Measurements from ENCODE around the gene GM2A.
"Not testable (repeated sequence)": the region's sequence is repeated elsewhere in the genome, so short reads cannot be mapped to it uniquely, and the experiment has no call there.

Gene GM2A

GRCh38 chr5:151296478-151296830 lies 43.5 kb downstream of the GM2A start:
- no peaks in the 10 kb centered on the region for H3K36me3 ChIP-seq (ENCODE audit: insufficient read depth, low read length)
- no peaks in the 10 kb centered on the region for H3K4me1 ChIP-seq (ENCODE audit: insufficient read depth, low read length)
- H3K4me3 ChIP-seq (ENCODE audit: low read depth in 1 of 2, low read length in 2 of 2) = no peak overlapping the region
- no peak overlapping the region for H3K27ac ChIP-seq (ENCODE audit: low read depth, low read length)
- H3K9me3 ChIP-seq (ENCODE audit: low read length) = no peaks in the 10 kb centered on the region
- no peak overlapping the region for H3K9ac ChIP-seq (ENCODE audit: low read length)
- H3K27me3 ChIP-seq (ENCODE audit: control insufficient read depth in 1 of 2, insufficient read depth in 2 of 2, low read length in 2 of 2) = no peaks in the 10 kb centered on the region

GRCh38 chr5:151296974-151297373 lies 44.0 kb downstream of the GM2A start:
- H3K9ac ChIP-seq (ENCODE audit: low read length) = no peak overlapping the region
- H3K9me3 ChIP-seq (ENCODE audit: low read length) = no peaks in the 10 kb centered on the region
- no peak overlapping the region for H3K27ac ChIP-seq (ENCODE audit: low read depth, low read length)
- no peaks in the 10 kb centered on the region for H3K4me1 ChIP-seq (ENCODE audit: insufficient read depth, low read length)
- no peaks in the 10 kb centered on the region for H3K27me3 ChIP-seq (ENCODE audit: control insufficient read depth in 1 of 2, insufficient read depth in 2 of 2, low read length in 2 of 2)
- no peak overlapping the region for H3K4me3 ChIP-seq (ENCODE audit: low read depth in 1 of 2, low read length in 2 of 2)
- no peaks in the 10 kb centered on the region for H3K36me3 ChIP-seq (ENCODE audit: insufficient read depth, low read length)

GRCh38 chr5:151298063-151298855 lies 45.3 kb downstream of the GM2A start:
- Histone ChIP-seq H3K27me3 (ENCODE audit: control insufficient read depth in 1 of 2, insufficient read depth in 2 of 2, low read length in 2 of 2) (no peaks in the 10 kb centered on the region), H3K9ac (ENCODE audit: low read length) (no peak overlapping the region), H3K27ac (ENCODE audit: low read depth, low read length) (no peak overlapping the region), H3K36me3 (ENCODE audit: insufficient read depth, low read length) (no peaks in the 10 kb centered on the region), H3K4me1 (ENCODE audit: insufficient read depth, low read length) (no peaks in the 10 kb centered on the region), H3K9me3 (ENCODE audit: low read length) (no peaks in the 10 kb centered on the region), H3K4me3 (ENCODE audit: low read depth in 1 of 2, low read length in 2 of 2) (no peak overlapping the region)

- Histone ChIP-seq H3K4me1 (ENCODE audit: insufficient read depth, low read length) (no peaks in the 10 kb centered on the region), H3K4me3 (ENCODE audit: low read depth in 1 of 2, low read length in 2 of 2) (no peak within 1 kb of the TSS), H3K9me3 (ENCODE audit: low read length) (no peaks in the 10 kb centered on the region), H3K9ac (ENCODE audit: low read length) (no peak within 1 kb of the TSS), H3K27ac (ENCODE audit: low read depth, low read length) (no peak within 1 kb of the TSS), H3K36me3 (ENCODE audit: insufficient read depth, low read length) (no peaks in the 10 kb centered on the region), H3K27me3 (ENCODE audit: control insufficient read depth in 1 of 2, insufficient read depth in 2 of 2, low read length in 2 of 2) (no peaks in the 10 kb centered on the region)
Observed at GRCh38 chr5:151303666-151304065, 50.7 kb downstream of the GM2A start, which contains the start of gene SLC36A3. Gene SLC36A3, minus strand, starts transcription at chr5:151303766. Its CDS starts 412 bp downstream, at chr5:151303354.

GRCh38 chr5:151309266-151309665 lies 56.3 kb downstream of the GM2A start:
- H3K4me3 ChIP-seq (ENCODE audit: low read depth in 1 of 2, low read length in 2 of 2); H3K9me3 ChIP-seq (ENCODE audit: low read length); H3K4me1 ChIP-seq (ENCODE audit: insufficient read depth, low read length); H3K9ac ChIP-seq (ENCODE audit: low read length); H3K27ac ChIP-seq (ENCODE audit: low read depth, low read length); H3K27me3 ChIP-seq (ENCODE audit: control insufficient read depth in 1 of 2, insufficient read depth in 2 of 2, low read length in 2 of 2); H3K36me3 ChIP-seq (ENCODE audit: insufficient read depth, low read length): not testable (repeated sequence)

GRCh38 chr5:151309821-151310220 lies 56.8 kb downstream of the GM2A start:
- H3K9me3 ChIP-seq (ENCODE audit: low read length); H3K27me3 ChIP-seq (ENCODE audit: control insufficient read depth in 1 of 2, insufficient read depth in 2 of 2, low read length in 2 of 2); H3K4me1 ChIP-seq (ENCODE audit: insufficient read depth, low read length); H3K9ac ChIP-seq (ENCODE audit: low read length); H3K36me3 ChIP-seq (ENCODE audit: insufficient read depth, low read length); H3K4me3 ChIP-seq (ENCODE audit: low read depth in 1 of 2, low read length in 2 of 2); H3K27ac ChIP-seq (ENCODE audit: low read depth, low read length): not testable (repeated sequence)

- Histone ChIP-seq H3K27me3 (ENCODE audit: control insufficient read depth in 1 of 2, insufficient read depth in 2 of 2, low read length in 2 of 2) (no peaks in the 10 kb centered on the region), H3K9ac (ENCODE audit: low read length) (no peak overlapping the region), H3K27ac (ENCODE audit: low read depth, low read length) (no peak overlapping the region), H3K9me3 (ENCODE audit: low read length) (no peaks in the 10 kb centered on the region), H3K36me3 (ENCODE audit: insufficient read depth, low read length) (no peaks in the 10 kb centered on the region), H3K4me1 (ENCODE audit: insufficient read depth, low read length) (no peaks in the 10 kb centered on the region), H3K4me3 (ENCODE audit: low read depth in 1 of 2, low read length in 2 of 2) (no peak overlapping the region)
Observed at GRCh38 chr5:151310932-151311331, 57.9 kb downstream of the GM2A start.

GRCh38 chr5:151312756-151313324 lies 59.9 kb downstream of the GM2A start:
- H3K4me1 ChIP-seq (ENCODE audit: insufficient read depth, low read length) = no peaks in the 10 kb centered on the region
- H3K27ac ChIP-seq (ENCODE audit: low read depth, low read length) = no peak overlapping the region
- H3K27me3 ChIP-seq (ENCODE audit: control insufficient read depth in 1 of 2, insufficient read depth in 2 of 2, low read length in 2 of 2) = no peaks in the 10 kb centered on the region
- H3K4me3 ChIP-seq (ENCODE audit: low read depth in 1 of 2, low read length in 2 of 2) = no peak overlapping the region
- H3K9me3 ChIP-seq (ENCODE audit: low read length) = no peaks in the 10 kb centered on the region
- no peak overlapping the region for H3K9ac ChIP-seq (ENCODE audit: low read length)
- H3K36me3 ChIP-seq (ENCODE audit: insufficient read depth, low read length) = no peaks in the 10 kb centered on the region

- Histone ChIP-seq H3K9me3 (ENCODE audit: low read length) (no peaks in the 10 kb centered on the region), H3K36me3 (ENCODE audit: insufficient read depth, low read length) (no peaks in the 10 kb centered on the region), H3K4me1 (ENCODE audit: insufficient read depth, low read length) (no peaks in the 10 kb centered on the region)
Observed at GRCh38 chr5:151313357-151313756, 60.4 kb downstream of the GM2A start.

GRCh38 chr5:151315998-151316597 lies 63.1 kb downstream of the GM2A start:
- H3K9me3 ChIP-seq (ENCODE audit: low read length) = no peaks in the 10 kb centered on the region
- H3K27me3 ChIP-seq (ENCODE audit: control insufficient read depth in 1 of 2, insufficient read depth in 2 of 2, low read length in 2 of 2) = no peaks in the 10 kb centered on the region
- no peak overlapping the region for H3K27ac ChIP-seq (ENCODE audit: low read depth, low read length)
- H3K9ac ChIP-seq (ENCODE audit: low read length) = no peak overlapping the region
- no peaks in the 10 kb centered on the region for H3K36me3 ChIP-seq (ENCODE audit: insufficient read depth, low read length)
- H3K4me1 ChIP-seq (ENCODE audit: insufficient read depth, low read length) = peaks cover 5% of the 10 kb centered on the region
- H3K4me3 ChIP-seq (ENCODE audit: low read depth in 1 of 2, low read length in 2 of 2) = no peak overlapping the region

More at GRCh38 chr5:151313357-151313756, 60.4 kb downstream of the GM2A start:
- no peak overlapping the region for H3K9ac ChIP-seq (ENCODE audit: low read length)
- H3K27me3 ChIP-seq (ENCODE audit: control insufficient read depth in 1 of 2, insufficient read depth in 2 of 2, low read length in 2 of 2) = no peaks in the 10 kb centered on the region
- no peak overlapping the region for H3K4me3 ChIP-seq (ENCODE audit: low read depth in 1 of 2, low read length in 2 of 2)
- H3K27ac ChIP-seq (ENCODE audit: low read depth, low read length) = no peak overlapping the region

GRCh38 chr5:151317871-151318270 lies 64.9 kb downstream of the GM2A start:
- H3K9ac ChIP-seq (ENCODE audit: low read length) = no peak overlapping the region
- no peaks in the 10 kb centered on the region for H3K9me3 ChIP-seq (ENCODE audit: low read length)
- no peak overlapping the region for H3K27ac ChIP-seq (ENCODE audit: low read depth, low read length)
- H3K36me3 ChIP-seq (ENCODE audit: insufficient read depth, low read length) = no peaks in the 10 kb centered on the region
- H3K27me3 ChIP-seq (ENCODE audit: control insufficient read depth in 1 of 2, insufficient read depth in 2 of 2, low read length in 2 of 2) = no peaks in the 10 kb centered on the region
- no peak overlapping the region for H3K4me3 ChIP-seq (ENCODE audit: low read depth in 1 of 2, low read length in 2 of 2)
- peaks cover 5% of the 10 kb centered on the region for H3K4me1 ChIP-seq (ENCODE audit: insufficient read depth, low read length)

Data from muscle layer of colon (tissue), 2 donors.